GM21423 (cell line): Measurements from ENCODE around the gene KRT13.

Experiments used
- ATAC-seq: cut with Tn5 transposase; IDR thresholded peaks from one replicate; pipeline ENCODE4 v1.9.1; 2021; ENCODE audit warnings: mild to moderate bottlenecking, moderate library complexity; ENCODE audit not compliant: unreplicated experiment

The KRT13 gene

DNA sequence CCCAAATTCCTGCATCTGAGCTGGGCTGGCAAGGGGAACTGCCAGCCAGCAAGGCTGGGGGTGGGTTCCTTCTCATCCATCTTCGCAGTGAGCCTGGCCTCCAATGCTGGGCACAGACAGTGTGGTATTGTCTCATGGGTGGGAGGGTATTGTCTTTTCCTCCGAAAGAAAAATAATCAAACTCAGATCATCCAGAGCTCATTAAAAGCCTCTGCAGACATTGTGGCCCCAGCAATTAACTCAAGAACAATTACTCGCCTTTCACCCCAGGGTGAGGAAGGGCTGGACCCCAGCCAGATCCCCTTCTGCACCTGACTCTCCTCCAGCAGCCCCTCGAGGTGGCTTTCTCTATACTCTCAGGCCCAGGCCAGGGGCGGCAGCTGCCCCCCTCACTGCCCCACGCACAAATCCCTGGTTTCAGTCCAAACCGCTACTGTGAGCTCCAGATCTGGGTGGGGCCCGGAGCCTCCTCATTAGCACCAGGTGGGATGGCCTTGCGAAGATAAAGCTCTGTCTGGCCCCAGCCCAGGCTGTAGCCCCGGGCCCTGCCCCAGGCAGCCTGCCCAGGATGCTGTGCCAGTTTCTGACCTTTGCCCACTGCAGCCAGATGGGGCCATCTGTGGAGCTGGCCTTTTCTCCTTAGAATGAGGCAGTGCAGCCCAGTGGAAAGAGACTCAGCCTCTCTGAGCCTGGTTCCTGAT is 15.6 kb upstream of the KRT13 start:
- ATAC-seq: no peak

DNA sequence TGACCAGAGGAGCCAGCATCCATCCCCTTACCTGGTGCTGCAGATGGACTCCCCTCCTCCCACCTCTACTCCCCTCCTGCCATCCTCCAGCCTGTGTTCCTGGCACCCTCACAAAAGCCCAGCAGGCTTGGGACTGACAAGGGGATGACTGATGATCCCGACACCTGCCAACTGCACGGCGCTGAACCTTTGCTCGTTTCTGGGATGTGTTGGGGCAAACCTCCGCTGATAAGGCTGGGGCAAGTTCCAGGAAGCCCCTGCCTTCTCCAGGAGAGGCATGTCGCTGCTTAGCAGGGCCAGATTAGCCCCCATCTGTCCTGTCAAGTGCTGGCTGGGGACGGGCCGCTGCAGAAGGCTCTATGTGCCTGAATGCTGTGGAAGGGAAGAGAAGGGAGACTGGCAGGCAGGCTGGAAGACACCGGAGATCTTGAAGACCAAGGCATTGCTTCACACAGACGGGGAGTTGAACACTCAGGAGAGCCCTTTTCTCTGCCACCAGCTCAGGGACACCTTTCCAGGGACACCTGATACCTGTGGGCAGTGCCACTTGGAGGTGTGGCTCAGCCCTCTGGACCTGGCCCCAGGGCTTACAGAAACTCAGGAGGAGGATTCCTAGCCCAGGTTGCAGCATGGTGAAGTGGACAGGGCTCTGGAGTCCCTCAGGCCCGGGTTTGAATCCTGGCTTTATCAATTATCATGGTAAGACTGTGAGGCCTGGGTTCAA is 14.3 kb upstream of the KRT13 start:
- no peak for ATAC-seq

DNA sequence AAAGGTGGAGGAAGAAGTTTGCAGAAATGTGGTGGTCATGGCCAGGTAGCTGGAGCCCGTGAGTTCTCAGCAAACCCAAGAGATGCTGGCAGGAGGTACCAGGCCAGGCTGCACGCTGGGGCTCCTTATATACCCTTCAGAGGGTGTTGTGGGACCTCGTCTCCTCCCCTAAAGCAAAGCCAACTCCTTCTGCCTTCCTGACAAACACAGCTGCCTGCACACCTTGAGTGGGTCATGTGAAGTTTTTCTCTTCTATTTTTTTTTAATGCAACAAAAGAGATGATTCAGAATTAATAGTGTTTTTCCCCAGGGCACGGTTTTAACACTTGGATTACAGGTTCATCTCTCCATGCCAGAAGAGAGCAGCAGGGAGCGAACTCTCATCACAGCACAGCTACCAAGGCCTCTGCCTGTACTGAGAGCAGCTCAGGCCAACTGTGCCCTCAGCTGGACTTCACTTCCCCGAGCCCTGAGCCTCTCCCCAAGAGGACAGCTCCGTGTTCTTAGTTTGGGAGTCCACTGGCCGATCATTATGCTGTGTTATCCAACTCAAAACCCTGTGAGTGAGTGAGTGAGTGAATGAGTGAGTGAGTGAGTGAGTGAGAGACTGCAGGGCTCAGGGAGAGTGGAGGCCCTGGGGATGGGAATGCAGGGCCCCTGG is 13.5 kb upstream of the KRT13 start, which contains the start of gene KRT15:
KRT15 (minus strand) TSS at position 102 of the 661 bp plus-strand sequence; CDS start at position 39, 63 bp downstream.
- ATAC-seq: no peak

DNA sequence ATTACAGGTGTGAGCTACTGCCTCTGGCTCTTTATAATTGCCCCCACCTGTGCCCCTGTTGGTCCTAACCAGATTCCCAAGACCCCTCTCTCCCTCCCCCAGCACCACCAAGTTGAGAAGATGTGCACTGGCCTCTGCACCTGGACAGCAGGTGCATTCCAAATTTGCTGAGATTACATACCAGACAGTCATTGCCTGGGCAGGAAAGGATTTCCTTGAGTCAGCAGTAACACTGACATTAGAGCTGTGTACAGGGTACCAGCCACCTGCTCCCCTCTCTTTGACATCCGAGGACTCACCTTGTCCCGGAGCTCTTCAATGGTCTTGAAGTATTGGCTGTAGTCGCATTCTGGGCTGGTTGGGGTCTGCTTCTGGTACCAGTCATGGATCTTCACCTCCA is 12.6 kb upstream of the KRT13 start:
- ATAC-seq: no peak

DNA sequence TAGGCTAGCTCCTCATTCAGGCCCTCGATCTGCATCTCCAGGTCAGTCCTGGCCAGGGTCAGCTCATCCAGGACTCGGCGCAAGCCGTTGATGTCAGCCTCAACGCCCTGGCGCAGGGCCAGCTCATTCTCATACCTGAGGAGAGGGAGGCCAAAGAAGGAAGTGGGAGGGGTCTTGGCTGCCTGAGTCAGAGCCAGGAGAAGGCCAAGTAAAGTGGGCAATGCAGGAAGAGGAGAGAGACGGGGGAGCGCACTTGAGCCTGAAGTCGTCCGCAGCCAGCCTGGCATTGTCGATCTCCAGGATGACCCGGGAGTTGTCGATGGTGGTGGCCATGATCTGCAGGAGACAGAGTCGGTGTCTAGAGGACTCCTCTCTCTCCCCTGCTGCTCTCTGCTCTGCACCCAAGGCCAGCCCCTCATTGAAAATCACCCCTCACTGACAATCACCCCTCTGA is 11.4 kb upstream of the KRT13 start:
- no peak for ATAC-seq

DNA sequence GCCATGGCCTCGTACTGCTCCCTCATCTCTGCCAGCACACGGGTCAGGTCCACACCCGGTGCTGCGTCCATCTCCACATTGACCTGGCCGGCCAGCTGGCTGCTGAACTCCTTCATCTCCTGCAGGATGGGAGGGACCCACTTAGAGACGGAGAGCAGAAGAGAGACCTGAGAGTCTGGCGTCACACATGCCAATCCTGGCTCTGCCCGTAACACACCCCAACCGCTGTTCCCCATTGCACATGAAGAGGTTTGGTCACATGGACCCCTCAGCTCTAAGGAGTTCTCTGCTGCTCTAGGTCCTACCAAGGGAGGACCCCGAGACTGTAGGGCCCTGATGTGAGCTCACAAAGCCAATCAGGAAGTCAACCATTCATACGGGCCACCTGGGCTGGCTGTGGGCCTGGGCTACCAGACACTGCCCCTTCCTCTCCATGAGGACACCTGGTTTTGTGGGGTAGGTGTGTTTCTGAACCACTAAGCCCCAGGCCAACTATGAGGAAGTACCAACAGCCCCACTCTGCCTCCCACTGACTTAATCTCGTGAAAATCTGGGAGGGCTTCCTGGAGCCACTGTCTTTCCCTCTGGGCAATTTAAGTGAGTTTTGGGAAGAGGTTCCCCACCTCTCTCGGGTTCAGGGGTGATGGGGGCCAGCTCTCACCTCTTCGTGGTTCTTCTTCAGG is 10.9 kb upstream of the KRT13 start:
- no peak for ATAC-seq

DNA sequence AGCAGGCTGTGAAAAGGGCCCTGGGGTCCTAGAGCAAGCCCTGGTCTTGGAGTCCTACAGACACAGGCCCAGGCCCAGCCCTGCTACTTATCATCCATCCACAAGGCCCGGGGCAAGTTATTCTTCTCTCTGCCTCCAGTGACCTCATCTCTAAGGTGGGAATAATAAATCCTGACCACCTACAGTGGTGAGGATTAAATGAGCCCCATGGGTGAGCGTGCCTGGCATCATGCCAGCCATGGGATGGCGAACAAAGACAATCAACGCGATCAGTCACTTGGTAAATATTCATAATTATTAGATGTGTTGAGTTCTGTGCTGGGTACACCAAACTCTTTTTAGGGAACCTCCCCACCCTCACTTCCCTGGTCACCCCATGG is 7.7 kb upstream of the KRT13 start:
- no peak for ATAC-seq

DNA sequence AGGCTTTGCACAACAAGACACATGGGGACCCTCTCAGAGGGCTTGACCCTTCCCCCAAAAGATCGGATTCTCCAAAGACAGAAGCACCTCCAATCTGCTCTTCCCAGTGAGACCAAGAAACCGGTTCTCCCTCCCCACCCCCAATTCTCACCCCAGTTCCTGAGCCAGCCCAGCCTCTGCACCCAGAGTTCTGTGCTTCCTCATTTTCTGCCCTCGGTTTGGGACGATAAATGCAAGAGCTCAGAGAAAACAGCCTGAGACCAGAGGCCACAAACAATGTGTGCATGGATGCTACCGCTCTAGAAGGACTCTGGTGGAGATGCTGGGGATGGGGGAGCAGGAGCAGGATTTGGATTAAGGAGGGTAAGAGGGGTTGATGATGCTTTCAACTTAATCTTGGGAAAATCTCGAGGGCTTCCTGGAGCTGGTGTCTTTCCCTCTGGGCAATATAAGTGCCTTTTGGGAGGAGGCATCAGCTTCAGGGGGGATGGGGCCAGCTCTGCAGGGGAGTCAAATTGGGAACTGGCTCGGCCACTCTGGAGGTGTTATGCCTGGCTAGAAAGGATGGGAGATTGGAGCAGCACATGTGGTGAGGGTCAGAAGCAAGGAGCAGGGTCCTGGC is 7.2 kb upstream of the KRT13 start:
- no peak for ATAC-seq

DNA sequence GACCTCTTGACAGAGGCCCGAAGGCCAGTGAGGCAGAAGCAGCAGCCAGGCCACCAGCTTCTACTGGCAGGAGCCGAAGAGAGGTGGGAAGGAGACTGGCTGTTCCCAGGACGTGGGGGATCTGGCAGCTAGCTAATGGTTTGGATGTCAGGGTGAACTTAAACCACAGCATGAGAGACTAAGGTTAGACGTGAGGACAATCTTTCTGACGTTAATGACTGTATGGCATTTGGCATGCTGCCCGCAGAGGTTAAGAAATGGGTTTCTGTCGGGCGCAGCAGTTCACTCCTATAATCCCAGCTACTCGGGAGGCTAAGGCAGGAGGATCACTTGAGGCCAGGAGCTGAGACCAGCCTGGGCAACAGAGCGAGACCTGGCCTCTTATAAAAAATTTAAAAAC is 6.3 kb upstream of the KRT13 start:
- ATAC-seq: no peak

DNA sequence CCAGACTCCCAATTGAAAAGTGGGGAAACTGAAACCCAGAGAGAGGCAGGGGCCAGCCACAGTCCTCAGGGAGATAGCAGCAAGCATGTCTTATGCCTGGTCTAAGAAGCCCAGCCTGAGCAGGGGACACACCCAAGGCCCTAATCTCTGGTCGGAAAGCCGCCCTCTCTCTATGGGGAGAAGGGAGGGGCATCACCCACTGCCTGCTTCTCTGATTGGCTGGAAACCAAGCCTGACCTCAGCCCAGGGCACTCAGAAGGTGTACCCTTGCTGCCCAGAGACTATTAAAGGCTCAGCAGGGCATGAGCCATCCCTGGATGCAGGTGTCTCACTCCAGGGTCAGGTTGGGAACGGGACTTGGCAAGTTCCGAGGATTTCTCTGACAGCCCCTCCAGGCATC is 5.7 kb upstream of the KRT13 start:
- ATAC-seq: no peak

DNA sequence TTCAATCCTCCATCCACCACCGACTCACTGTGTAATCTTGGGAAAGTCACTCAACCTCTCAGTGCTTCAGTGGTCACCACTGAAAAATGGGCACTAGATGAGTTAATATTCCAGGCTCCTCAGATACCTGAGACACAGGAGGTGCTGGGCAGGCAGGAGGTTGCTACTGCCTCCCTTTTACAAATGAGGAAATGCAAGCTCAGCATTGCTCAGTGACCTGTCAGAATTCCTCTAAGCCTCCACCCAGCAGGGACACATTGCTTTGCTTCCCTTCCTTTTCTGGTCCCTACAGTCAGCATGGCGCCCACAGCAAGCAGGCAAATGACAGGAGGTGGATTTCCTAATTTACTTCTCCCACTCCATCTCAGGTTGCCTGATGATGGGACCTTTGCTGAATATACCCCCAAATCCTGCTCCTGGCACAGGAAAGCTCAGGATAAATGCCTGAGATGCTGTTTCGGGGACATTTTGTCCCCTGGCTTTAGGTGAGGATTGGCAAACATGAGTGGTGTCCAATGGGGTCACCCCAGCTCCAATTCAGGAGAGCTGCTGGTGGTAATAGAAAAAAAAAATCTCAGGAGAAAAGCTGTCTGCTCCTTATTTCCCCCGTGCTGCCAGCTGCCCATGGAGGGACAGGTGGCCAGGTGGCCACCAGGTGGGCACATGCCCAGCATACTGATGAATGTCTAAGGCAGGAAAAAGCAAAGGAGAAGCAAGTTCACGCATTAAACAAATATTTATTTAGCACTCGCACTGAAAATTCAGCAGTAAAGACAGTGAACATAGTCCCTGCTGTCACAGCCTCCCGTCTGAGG is 5.0 kb upstream of the KRT13 start:
- ATAC-seq: no peak

DNA sequence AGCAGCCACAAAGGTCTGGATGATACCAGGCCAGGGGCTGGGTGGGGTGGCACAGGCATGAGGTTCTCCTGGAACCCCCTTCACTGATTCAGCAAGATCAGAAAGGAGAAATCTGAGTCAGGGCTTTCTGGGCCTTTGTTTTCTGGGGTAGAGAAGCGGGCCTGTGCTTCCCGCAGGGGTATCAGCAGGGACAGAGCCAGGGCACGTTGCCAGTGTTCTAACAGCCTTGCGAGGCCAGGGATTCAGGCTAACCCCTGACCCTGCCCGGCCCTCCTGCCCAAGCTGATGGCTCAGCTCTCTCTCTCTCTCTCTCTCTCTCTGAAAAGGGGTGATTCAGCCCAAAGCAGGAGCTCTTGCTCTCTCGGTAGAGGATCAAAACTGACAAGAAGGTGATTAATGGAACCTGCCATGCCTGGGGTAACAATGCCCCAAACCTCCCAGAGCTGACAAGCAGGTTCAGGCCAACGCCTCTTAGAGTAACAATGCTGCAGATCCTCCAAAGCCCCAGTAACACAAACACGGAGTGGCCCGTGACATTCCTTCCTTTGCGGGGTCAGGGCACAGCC is 2.0 kb upstream of the KRT13 start:
- no peak for ATAC-seq

DNA sequence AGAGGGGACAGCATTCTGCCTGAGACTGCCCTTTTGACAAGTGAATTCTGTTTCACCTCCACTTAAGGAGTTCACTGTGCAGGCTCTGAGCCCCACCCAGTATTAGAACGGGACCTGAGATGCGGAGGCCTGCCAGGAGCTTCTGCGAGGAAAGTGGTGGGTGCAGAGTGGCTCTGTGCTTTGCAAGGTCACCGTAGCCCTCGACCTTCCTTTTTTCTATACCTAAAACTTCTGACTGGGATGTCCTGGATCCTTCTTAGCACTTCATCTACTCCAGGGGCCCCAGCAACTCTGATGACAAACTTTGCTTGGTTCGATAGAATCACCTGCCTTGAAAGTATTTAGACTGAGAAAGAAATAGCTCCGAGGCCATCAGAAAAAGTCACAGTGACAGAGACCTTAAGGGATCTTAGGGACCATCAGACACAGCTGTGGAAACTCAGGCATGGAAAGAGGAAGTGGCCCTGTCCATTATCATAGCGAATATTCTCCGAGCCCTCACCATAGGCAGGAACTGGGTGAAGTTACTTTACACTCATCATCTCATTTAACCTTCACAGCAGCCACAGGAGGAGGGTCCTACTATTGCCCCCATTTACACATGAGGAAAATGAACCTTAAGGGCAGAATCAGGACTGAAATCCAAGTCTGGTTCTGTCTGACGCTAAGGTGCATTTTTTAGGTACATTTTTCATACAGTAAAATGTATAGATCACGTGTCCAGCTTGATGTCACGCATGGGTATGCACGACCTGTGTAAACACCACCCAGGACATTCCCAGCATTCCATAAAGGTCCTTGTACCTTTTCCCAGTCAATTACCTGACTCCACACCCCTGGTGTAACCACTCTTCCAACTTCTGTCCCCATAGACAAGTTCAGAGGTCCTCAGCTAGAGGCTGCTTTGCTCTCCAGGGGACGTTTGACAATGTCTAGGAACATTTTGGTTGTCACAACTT is 676 bp upstream of the KRT13 start:
- no peak for ATAC-seq

DNA sequence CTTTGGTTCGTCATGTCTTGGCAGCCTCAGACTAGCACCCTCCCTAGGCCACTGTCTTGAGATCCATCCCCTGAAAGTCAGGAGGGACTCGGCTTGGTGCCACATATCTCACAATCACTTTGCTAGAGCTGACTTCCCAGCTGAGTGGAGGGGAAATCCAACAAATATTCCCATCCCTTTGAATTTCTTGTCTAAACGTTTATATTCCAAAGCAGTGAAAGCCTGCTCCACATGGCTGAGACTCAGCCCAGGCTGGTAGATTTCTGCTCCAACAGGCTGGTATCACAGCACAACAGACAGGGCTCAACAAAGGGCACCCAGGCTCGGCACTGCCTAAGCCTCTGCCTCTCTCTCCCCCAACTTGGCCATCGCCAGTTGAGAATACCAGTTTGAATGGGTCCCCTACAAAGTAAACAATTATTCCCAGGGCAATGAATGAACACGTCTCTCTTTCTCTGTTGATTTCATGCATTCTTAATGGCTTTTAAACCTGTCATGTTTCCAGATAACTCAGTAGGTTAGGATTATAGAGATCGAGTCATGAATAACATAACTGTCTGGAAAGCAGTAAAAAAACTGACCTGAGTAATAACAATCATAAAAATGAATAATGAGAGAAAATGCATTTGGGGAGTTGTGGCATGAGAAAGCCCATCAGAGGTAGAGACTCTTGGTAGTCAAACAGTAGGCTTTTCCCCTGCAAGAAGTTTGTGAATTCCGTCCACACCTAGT is 1.0 kb downstream of the KRT13 start:
- ATAC-seq: no peak

DNA sequence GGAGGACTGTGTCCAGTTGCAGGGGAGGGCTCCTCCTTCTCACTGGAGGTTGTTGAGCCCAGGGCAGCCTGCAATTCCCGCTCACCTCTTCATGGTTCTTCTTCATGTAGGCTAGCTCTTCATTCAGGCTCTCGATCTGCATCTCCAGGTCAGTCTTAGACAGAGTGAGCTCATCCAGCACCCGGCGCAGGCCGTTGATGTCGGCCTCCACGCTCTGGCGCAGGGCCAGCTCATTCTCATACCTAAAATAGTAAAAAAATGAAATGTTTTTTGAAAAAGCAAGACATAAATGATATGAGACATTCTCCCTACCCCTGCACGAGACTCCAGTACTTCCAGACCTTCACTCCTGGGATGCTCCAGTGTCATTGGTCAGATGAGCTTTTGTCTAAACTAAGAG is 2.2 kb downstream of the KRT13 start:
- no peak for ATAC-seq

DNA sequence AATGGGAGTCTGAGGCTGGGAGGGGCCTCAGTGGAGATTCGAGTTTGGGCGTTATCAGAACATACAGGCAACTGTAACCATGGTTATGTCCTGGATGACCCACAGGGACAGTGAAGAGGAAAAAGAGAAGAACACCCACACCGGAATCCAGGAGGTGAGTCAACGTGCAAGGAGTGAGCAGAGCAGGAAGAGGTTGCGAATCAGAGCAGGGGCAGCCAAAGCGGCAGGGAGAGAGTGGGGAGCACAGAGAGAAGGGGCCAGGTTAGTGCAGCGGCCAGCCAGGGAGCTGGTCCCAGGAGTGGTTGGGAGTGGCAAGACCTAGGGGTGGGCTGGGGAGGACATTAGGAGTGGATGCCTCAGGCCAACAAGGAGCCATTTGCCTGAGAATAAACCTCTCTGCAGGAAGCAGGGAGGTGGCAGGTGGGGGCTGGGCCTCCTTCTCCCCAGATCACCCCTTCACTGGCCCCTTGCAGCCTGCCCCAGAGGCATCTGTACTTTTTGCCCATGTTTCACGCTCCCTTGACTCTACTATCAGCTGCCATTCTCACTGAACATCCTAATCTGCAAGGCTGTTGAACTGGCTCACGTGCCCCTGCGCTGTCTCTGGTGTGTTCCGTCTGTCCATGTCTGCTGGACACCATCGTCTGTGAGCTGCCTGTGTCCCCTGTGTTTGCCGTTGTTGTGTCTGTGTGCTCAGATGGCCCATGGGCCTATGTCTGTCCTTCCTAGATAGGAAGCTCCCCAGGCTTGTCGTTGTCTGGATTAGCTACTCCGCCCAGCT is 5.1 kb downstream of the KRT13 start:
- no peak for ATAC-seq

DNA sequence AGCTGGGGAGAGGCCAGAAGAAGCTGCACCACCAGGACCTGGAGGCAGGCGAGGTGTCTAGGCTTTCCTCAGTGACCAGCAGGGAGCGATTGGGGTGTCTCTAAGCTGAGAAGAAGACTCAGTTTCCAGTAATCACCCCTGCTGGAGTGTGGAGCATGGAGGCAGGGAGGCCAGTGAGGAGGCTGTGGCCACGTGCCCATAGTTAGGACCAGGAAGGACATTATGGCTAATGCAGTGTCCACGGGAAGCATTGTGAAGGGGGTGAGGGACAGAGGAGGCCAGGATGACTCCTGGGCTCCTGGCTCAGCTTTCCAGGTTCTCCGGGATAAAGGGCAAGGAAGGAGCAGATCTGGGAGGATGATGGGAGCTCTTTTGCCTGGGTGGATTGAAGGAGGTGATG is 5.7 kb downstream of the KRT13 start:
- no peak for ATAC-seq
